ENCODE results near the gene MGAT1.
"Not testable (repeated sequence)": the region's sequence is repeated elsewhere in the genome, so short reads cannot be mapped to it uniquely, and the experiment has no call there.

The MGAT1 gene

DNA sequence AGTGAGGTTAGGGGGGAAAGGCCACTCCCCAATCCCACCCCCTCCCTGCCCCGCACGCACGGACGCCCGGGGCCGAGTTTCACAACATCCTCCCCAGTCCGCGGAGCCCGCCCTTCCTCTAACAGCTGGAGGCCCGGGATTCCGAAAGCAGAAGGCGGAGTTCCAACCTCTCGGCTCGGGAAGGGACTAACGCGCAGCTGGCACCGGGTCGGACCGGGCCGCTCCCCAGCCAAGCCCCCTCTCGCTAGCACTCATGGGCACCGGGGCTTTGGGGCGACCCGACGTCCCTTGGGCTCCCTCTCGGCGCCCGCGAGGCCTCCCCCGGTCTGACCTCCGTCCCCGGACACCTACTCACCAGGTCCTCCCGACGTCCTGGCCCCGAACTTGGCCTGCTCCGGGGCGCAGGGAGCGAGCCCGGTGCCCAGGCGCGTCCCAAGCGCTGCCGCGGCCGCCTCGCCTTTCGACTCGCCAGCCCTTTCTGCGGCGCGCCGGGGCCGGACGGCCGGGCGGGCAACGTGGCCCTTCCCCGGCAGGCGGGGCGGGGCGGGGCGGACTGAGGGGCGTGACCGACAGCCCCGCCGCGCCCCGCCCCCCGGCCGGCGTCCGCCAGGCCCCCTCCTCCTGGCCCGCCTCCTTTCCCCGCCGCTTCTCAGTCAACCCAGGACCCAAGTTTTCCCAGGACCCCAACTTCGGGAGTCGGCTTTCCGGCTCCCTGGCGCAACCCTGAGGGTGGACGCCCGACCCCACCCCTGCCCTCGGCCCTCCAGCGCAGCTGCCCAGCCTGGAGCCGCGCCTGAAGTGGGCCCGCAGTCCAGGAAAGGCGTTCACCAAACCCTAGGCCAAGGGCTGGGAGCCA is at the start of gene MGAT1:
Gene MGAT1 (minus strand): TSS at position 482 of the 856 bp plus-strand sequence. CDS start 9,835 bp downstream, outside the sequence.
- DNase-seq (ENCODE audit: low read depth), result peak; percentile 81

- DNase-seq (ENCODE audit: low read depth), result no peak
These were observed 48.0 kb upstream of the MGAT1 start for GRCh38 chr5:180850434-180851078.

DNA sequence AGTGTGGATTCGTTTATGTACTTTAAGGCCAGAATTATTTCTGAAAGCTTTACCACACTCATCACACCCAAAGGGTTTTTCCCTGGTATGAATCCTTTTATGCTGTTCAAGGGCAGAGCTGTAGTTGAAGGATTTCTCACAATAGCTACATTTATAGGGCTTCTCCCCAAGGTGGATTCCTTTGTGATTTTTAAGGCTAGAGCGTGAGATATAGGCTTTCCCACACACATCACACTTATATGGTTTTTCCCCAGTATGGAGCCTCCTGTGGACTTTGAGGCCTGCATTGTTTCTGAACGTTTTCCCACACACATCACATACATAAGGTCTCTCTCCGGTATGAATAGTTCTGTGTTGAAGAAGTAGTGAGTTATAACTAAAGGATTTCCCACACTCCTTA is 47.2 kb upstream of the MGAT1 start:
- no peak for DNase-seq (ENCODE audit: low read depth)

DNA sequence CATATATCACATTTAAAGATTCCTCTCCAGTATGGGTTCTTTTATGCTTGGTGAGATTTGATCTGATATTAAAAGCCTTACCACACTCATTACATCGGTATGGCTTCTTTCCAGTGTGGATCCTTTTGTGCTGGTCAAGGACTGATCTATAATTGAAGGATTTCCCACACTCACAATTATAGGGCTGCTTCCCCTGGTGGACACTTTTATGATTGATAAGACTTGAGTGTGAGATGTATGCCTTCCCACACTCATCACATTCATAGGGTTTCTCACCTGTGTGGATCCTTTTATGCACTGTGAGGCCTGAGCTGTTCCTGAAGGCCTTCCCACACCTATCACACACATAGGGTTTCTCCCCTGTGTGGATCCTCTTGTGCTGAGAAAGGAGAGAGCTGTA is 46.3 kb upstream of the MGAT1 start:
- DNase-seq (ENCODE audit: low read depth), result no peak

- no peak for DNase-seq (ENCODE audit: low read depth)
These were observed 45.7 kb upstream of the MGAT1 start for GRCh38 chr5:180848265-180848664.

DNA sequence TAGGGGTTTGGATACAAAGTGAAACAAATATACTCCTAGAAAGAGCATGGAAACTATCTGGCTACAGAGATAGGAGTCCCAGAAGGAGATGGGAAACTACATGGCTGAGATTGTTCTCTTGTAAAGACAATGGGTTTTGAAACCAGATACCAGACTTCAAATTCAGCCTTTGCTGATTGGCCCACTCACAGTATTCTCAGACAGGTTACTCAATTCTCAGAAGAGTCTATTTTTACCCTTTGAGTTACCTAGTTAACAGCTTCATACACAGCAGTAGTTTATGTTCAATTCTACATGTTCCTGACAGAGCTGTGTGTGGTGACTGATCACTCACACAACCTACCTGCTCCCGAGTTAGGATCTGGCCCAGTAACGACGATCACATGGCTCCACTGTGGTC is 44.4 kb upstream of the MGAT1 start:
- no peak for DNase-seq (ENCODE audit: low read depth)

- DNase-seq (ENCODE audit: low read depth), result no peak
These were observed 42.3 kb upstream of the MGAT1 start for GRCh38 chr5:180844858-180845257.

DNA sequence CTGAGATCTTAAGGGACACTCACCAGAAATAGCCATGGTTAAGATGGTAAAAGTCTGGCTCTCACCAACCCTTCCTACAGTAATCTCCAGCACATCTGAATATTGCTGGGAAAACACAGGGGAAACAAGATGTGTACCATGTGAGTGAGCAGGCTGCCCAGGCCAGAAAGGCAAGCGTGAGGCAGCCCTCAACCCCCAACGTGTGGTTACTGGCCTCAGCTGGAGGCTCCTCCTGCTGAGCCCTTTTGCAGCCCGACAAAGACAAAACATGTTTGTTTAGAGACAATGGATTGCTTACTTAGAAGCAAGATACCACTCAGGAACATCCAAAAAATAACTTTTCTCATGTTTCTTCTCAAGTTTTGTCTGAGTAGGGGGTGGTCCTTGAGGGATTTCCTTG is 41.8 kb upstream of the MGAT1 start:
- DNase-seq (ENCODE audit: low read depth), result no peak

DNA sequence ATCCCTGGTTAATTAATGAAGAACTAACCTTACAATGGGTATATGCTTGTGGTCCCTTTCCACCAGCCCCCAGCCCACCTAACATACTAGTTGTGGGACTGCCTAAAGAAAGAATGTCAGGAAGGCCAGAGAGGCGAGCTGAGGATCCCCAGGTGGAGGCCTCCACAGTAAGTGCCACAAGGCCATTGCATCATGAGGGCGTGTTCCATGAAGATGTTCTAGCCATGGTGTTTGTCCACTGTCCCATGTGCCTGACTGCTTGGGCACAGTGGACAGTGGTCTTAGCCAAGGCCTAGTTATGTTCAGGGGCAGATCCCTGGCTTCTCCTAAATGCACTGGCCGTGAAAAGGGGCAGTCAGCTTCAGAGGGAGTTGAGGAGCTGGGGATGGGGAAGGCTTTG is 37.3 kb upstream of the MGAT1 start:
- DNase-seq (ENCODE audit: low read depth), result no peak

GRCh38 chr5:180839227-180839626 is 36.6 kb upstream of the MGAT1 start:
- DNase-seq (ENCODE audit: low read depth), result no peak

- no peak for DNase-seq (ENCODE audit: low read depth)
These were observed 34.9 kb upstream of the MGAT1 start for GRCh38 chr5:180837478-180837877.

DNA sequence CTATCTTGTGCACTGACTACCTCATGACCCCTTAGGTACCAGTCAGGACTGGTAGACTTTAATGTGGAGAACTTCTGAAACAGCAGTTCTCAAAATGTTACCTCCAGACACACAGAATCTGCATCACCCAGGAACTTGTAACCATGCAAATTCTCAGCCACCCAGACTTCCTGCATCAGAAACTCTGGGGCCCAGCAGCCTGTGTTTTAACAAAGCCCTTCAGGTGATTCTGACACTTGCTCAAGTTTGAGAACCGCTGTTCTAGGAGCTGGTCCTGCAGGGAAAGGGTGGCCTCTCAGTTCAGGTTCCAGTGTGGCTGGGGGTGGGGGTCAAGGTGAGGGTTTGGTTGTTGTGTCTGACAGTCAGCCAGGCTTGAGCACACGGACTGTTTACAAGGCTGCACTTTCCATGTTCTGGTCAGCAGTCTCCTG is 30.0 kb upstream of the MGAT1 start:
- DNase-seq (ENCODE audit: low read depth), result no peak

DNA sequence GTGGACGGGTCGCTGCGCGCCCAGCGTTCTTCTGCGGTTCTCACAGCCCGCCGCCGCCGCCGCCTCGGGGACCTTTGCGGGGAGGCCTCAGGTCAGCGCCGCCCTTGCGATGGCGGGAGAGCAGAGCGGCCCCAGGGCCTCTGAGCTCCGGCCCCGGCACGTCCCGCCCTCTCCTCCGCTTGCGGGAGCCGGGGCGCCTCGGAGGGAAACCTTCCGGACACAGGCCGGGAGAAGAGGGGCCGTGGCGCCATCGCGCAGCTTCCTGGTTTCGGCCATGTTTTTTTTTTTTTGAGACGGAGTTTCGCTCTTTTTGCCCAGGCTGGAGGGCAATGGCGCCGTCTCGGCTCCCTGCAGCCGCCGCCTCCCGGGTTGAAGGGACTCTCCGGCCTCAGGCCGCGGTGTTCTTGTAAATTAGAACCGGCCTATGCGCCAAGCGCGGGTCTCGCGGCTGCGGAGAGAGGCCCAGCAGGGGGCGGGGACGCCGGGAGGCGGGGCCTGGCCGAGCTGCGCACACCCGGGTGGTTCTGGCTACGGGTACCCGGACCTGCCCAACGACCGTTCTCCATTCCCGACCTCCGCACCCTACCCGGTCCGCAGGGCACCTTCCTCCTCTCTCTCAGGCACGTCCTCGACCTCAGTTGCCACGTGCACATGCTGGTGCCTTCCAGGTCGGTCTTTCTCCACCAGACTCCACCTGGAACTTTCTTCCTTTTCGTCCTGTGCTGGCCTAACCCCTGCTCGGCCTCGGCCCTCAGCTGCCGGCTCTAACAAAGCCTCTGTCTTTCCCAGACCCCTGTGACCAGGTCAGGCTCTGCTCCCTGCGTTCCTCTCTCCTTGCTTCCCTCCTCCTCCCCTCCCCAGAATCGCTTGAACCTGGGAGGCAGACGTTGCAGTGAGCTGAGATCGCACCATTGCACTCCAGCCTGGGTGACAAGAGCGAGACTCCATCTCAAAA is 28.8 kb upstream of the MGAT1 start:
- DNase-seq (ENCODE audit: low read depth), result peak; percentile 81

DNA sequence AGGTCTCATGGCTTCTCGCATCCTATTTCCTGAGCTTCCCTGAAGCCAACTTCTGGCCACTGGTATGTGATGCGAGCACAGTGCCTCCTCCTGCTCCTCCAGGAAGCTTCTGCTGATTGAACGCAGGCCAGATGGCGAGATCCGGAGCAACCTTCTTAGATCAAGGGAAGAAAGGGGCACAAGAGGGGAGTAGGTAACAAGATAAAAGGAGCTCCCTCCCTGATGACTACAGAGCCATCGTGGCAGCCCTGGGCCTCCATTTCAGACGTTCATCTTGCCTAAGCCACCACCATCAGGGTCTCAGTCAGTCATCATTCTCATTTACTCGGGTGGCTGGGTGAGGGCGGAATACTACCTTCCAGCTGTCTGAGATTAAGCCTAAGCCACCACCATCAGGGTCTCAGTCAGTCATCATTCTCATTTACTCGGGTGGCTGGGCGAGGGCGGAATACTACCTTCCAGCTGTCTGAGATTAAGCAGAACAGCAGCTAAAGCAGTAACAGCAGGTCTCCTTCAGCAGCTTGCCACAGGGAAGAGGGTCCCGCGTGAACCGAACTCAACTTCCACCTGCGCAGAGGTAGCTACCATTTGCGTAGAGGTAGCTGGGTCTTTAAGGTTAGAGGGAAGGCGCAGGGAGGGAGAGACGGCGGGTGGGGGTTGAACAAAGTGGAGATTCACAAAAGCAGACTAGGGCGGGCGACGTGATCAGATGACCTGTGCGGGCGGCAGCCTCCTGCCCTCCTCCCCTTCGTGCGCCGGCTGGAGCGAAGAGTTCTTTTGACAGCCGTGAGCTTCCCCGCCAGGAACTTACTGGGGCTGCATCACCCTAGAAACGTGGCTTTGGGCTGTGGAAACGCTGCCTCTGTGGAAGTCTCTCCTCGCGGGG is 27.9 kb upstream of the MGAT1 start:
- no peak for DNase-seq (ENCODE audit: low read depth)

DNA sequence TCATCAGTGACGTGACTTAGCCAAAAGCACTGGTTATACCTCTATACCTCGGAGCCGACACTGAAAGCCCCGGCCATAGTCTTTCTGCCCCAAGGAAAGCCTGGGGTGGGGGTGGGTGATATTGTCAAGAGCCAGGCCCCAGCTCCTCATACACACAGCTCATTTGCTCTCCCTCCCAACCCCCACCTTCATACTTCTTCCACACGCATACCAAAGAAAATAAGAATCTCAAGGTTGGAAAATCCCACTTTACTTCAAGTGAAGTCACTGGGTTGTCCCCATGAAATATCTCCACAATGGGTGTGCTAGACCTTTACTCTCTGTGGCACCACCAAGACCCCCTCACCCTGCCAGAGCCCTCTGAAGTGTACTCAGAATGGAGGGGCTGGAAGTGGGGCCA is 27.1 kb upstream of the MGAT1 start:
- no peak for DNase-seq (ENCODE audit: low read depth)

DNA sequence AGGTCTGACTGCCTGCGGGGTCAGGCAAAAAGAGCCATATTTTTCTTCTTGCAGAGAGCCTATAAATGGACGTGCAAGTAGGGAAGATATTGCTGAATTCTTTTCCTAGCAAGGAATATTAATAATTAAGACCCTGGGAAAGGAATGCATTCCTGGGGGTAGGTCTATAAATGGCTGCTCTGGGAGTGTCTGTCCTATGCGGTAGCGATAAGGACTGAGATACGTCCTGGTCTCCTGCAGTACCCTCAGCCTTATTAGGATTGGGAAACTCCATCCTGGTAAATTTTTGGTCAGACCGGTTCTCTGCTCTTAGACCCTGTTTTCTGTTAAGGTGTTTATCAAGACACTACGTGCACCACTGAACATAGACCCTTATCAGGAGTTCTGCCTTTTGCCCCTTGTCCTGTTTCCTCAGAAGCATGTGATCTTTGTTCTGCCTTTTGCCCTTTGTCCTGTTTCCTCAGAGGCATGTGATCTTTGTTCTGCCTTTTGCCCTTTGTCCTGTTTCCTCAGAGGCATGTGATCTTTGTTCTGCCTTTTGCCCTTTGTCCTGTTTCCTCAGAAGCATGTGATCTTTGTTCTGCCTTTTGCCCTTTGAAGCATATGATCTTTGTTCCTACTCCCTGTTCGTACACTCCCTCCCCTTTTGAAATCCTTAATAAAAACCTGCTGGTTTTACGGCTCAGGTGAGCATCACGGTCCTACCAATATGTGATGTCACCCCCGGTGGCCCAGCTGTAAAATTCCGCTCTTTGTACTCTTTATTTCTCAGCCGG is 26.3 kb upstream of the MGAT1 start:
- DNase-seq (ENCODE audit: low read depth), result not testable (repeated sequence)

DNA sequence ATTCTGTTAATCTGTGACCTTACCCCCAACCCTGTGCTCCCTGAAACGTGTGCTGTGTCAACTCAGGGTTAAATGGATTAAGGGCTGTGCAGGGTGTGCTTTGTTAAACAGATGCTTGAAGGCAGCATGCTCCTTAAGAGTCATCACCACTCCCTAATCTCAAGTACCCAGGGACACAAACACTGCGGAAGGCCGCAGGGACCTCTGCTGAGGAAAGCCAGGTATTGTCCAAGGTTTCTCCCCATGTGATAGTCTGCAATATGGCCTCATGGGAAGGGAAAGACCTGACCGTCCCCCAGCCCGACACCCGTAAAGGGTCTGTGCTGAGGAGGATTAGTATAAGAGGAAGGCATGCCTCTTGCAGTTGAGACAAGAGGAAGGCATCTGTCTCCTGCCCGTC is 24.8 kb upstream of the MGAT1 start:
- DNase-seq (ENCODE audit: low read depth), result not testable (repeated sequence)

- DNase-seq (ENCODE audit: low read depth), result peak; percentile 46
These were observed 23.3 kb upstream of the MGAT1 start for GRCh38 chr5:180825768-180826525.

DNA sequence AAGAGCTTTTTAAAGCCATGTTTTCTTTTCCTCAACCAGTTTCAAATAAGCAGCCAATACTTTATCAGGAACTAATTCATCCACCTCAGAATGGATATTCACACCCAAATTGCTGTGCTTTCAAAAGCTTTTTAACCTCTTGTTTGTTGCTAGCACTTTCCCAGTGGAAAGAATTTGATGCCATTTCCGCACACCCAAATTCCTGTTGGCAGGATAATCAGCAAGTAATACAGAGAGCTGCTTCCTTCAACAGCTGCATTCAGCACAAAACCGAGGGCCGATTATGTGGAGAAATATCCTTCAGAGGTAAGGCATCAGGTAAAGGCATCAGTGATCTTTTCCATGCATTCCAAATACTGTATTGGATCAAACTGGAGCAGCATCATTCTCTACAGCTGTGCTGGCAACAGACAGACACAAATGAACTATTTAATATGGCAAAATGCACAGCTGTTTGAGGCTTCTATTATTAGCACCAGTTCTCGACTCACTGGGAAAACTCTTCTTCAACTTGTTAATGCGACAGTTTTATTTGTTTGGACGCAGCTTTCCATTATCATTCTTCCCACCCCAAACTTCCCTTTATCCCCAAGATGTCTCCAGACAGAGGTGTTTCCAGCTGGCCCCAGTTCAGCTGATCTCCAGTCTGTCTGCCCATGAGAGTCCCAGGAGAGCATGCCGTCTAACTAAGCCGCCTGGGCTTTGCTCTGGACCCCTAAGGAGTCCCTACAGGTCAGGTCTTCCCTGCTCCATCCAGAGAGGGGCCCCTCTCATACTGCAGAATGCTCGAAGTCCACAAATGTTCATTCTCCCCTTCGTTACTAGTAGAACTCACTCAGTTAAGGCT is 22.2 kb upstream of the MGAT1 start:
- no peak for DNase-seq (ENCODE audit: low read depth)

Data from activated T-cell treated with anti-CD3 and anti-CD28 coated beads for 48 hours (primary cell).